PC-3 (cell line): ENCODE data around the gene POLR3B. TPM values are rescaled to one million over a fixed set of nuclear protein-coding genes. Genes with fewer than 3 reads are reported as not detected.

Experiments
- ATAC-seq: fragments of 200-7000 bp; cut with Tn5 transposase; 2 replicates; pipeline ENCODE4 v1.9.1; 2020; ENCODE audit warnings: mild to moderate bottlenecking, moderate library complexity
- BruUV-seq: library from RNA; stranded (reverse); fragments of 400-500 nt; replicated peaks from 2 replicates; lab custom pipeline; 2021; lab: Mats Ljungman, UMichigan
- CTCF ChIA-PET: fragments of 300-600 bp; sonication (Branson Sonifier 250); formaldehyde crosslinking; loops from one replicate; lab custom pipeline; 2022; ENCODE audit warnings: antibody characterized with exemption; lab: Charles Lee
- POLR2A ChIA-PET: fragments of 300-600 bp; sonication (Branson Sonifier 250); formaldehyde crosslinking; loops from one replicate; lab custom pipeline; 2022; ENCODE audit warnings: antibody characterized with exemption; ENCODE audit not compliant: unreplicated experiment; lab: Charles Lee
- DNase-seq: peaks from one replicate; pipeline ENCODE4 v3.0.0-alpha.2; 2015
- H2AFZ ChIP-seq: fragments of 300-600 bp; sonication (generic); 2 replicates; pipeline ENCODE4 v1.6.0; 2016; ENCODE audit warnings: antibody characterized with exemption, low read length
- H3F3A ChIP-seq: fragments of 300-600 bp; sonication (generic); one replicate; pipeline ENCODE4 v1.6.0; 2017; ENCODE audit warnings: antibody characterized with exemption, low read length, control low read depth, mild to moderate bottlenecking; ENCODE audit not compliant: unreplicated experiment
- H3K27ac ChIP-seq: fragments of 300-600 bp; sonication (generic); 2 replicates; pipeline ENCODE4 v1.5.1; 2016; ENCODE audit warnings: mild to moderate bottlenecking, low read length
- H3K27me3 ChIP-seq: fragments of 300-600 bp; sonication (generic); 2 replicates; pipeline ENCODE4 v1.6.1; 2016; ENCODE audit warnings: low read length, mixed read lengths
- H3K36me3 ChIP-seq: fragments of 300-600 bp; sonication (generic); 2 replicates; pipeline ENCODE4 v1.6.1; 2016; ENCODE audit warnings: low read depth, mixed run types, low read length, mixed read lengths
- H3K4me1 ChIP-seq: fragments of 300-600 bp; sonication (generic); 2 replicates; pipeline ENCODE4 v1.5.1; 2016; ENCODE audit warnings: low read length; ENCODE audit not compliant: insufficient read depth
- H3K4me2 ChIP-seq: fragments of 300-600 bp; sonication (generic); 2 replicates; pipeline ENCODE4 v1.6.0; 2016; ENCODE audit warnings: low read length
- H3K4me3 ChIP-seq: fragments of 300-600 bp; sonication (generic); 2 replicates; pipeline ENCODE4 v1.5.1; 2016; ENCODE audit warnings: mild to moderate bottlenecking, low read length, mixed read lengths
- H3K79me2 ChIP-seq: fragments of 300-600 bp; sonication (generic); 2 replicates; pipeline ENCODE4 v1.6.1; 2017; ENCODE audit warnings: low read length, mixed read lengths
- H3K9ac ChIP-seq: fragments of 300-600 bp; sonication (generic); 2 replicates; pipeline ENCODE4 v1.6.0; 2016; ENCODE audit warnings: mild to moderate bottlenecking, low read length
- H3K9me2 ChIP-seq: fragments of 300-600 bp; sonication (generic); replicated peaks from 2 replicates; pipeline ENCODE4 v1.6.1; 2016; ENCODE audit warnings: mixed run types, low read length, mixed read lengths
- H3K9me3 ChIP-seq: fragments of 300-600 bp; sonication (generic); 2 replicates; pipeline ENCODE4 v1.6.1; 2016; ENCODE audit warnings: low read length, mixed read lengths
- H4K20me1 ChIP-seq: fragments of 300-600 bp; sonication (generic); 2 replicates; pipeline ENCODE4 v1.6.1; 2016; ENCODE audit warnings: low read length, mixed read lengths
- EZH2 ChIP-seq: fragments of 300-600 bp; sonication (generic); IDR thresholded peaks from one replicate; pipeline ENCODE4 v1.6.1; 2017; ENCODE audit warnings: antibody characterized with exemption, mild to moderate bottlenecking, low read length; ENCODE audit not compliant: unreplicated experiment
- EZH2phosphoT487 ChIP-seq: fragments of 300-600 bp; sonication (generic); IDR thresholded peaks from 2 replicates; pipeline ENCODE4 v1.6.1; 2018; ENCODE audit warnings: mild to moderate bottlenecking, antibody characterized with exemption, low read length, borderline replicate concordance
- intact Hi-C: fragments of 100-400 bp; cut with micrococcal nuclease; formaldehyde crosslinking; loops from 2 replicates; pipeline ENCODE4 v1.9.0; 2023
- total RNA-seq: library from RNA; depleted of rRNA; stranded (reverse); fragments of >200 nt; gene quantifications from 2 replicates; pipeline ENCODE4 v1.2.3, GENCODE V29; 2014
- TF ChIP-seq, protein P1 (sequence below): fragments of 300-600 bp; sonication (generic); conservative IDR thresholded peaks from 2 replicates; pipeline ENCODE4 v1.5.1; 2017; ENCODE audit warnings: antibody characterized with exemption, low read depth, mild to moderate bottlenecking, low read length

The POLR3B gene
- total RNA-seq, 1 experiment from 2014 or later = 23.4 TPM

DNA sequence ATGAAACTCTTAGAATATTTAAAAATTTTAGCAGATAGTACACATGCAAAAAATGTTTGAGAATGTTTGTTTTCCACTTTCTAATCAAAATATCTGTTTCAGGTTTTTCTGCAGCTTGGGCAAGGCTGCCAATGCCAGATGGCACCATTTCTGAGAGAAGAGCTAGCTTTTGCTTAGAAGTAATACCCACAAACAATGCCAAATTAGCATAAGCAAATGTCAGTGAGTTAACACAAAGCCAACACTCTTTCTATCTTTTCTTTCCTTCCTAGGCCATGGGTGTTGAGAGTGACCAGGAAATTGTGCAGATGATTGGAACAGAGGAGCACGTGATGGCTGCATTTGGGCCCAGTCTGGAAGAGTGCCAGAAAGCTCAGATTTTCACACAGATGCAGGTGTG, 35.2 kb downstream of the POLR3B start:
- POLR2A ChIA-PET = no interaction called here
- intact Hi-C loops = no loop called here

DNA sequence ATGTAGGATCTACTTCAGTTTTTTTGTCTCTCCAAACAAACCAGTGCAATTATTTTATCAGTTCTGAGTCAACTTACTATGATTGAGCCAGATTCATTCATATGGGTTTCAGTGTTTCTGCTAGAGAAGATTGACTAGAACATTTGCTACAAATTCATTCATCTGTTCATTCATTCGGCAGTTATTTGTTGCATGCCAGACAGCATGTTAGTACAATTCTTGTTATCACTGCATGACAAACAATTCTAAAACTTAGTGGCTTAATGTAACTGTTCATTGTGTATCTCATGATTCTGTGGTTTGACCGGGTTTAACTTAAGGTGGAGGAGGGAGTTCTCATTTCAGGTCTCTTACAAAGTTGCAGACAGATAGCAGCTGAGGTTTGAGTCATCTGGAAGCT, 52.3 kb downstream of the POLR3B start:
- H4K20me1 ChIP-seq = no peaks in the 10 kb centered on the region
- TF ChIP-seq EZH2 = no peak
- no peak for TF ChIP-seq EZH2phosphoT487
- TF ChIP-seq, protein P1, sequence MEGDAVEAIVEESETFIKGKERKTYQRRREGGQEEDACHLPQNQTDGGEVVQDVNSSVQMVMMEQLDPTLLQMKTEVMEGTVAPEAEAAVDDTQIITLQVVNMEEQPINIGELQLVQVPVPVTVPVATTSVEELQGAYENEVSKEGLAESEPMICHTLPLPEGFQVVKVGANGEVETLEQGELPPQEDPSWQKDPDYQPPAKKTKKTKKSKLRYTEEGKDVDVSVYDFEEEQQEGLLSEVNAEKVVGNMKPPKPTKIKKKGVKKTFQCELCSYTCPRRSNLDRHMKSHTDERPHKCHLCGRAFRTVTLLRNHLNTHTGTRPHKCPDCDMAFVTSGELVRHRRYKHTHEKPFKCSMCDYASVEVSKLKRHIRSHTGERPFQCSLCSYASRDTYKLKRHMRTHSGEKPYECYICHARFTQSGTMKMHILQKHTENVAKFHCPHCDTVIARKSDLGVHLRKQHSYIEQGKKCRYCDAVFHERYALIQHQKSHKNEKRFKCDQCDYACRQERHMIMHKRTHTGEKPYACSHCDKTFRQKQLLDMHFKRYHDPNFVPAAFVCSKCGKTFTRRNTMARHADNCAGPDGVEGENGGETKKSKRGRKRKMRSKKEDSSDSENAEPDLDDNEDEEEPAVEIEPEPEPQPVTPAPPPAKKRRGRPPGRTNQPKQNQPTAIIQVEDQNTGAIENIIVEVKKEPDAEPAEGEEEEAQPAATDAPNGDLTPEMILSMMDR = no peak
- H3K27me3 ChIP-seq = no peaks in the 10 kb centered on the region
- H3K9me2 ChIP-seq = no peaks in the 10 kb centered on the region
- POLR2A ChIA-PET = no interaction called here
- H3K9me3 ChIP-seq = no peaks in the 10 kb centered on the region
- no peak overlapping the region for H3K4me2 ChIP-seq
- no peak overlapping the region for H3K27ac ChIP-seq
- no peak overlapping the region for H2AFZ ChIP-seq
- H3K9ac ChIP-seq = no peak overlapping the region
- H3F3A ChIP-seq = no peaks in the 10 kb centered on the region
- H3K79me2 ChIP-seq = no peaks in the 10 kb centered on the region
- ATAC-seq (no peak), DNase-seq (no peak)
- BruUV-seq = no TSS peak
- intact Hi-C loops = no loop called here
- H3K36me3 ChIP-seq = peaks cover 39% of the 10 kb centered on the region
- CTCF ChIA-PET = no interaction called here
- no peaks in the 10 kb centered on the region for H3K4me1 ChIP-seq
- H3K4me3 ChIP-seq = no peak overlapping the region

More for the DNA sequence above, 35.2 kb downstream of the POLR3B start:
- Histone ChIP-seq H3K9ac (no peak overlapping the region), H4K20me1 (no peaks in the 10 kb centered on the region), H3F3A (no peaks in the 10 kb centered on the region), H3K4me3 (no peak overlapping the region), H3K4me1 (no peaks in the 10 kb centered on the region), H2AFZ (no peak overlapping the region), H3K36me3 (peaks cover 55% of the 10 kb centered on the region), H3K9me3 (no peaks in the 10 kb centered on the region), H3K4me2 (no peak overlapping the region), H3K79me2 (no peaks in the 10 kb centered on the region), H3K9me2 (no peaks in the 10 kb centered on the region), H3K27me3 (no peaks in the 10 kb centered on the region), H3K27ac (no peak overlapping the region)
- TF ChIP-seq, protein P1 = no peak
- TF ChIP-seq EZH2 = no peak
- TF ChIP-seq EZH2phosphoT487 = no peak
- CTCF ChIA-PET = no interaction called here
- no TSS peak for BruUV-seq
- DNase-seq (no peak), ATAC-seq (no peak)

GRCh38 chr12:106412563-106412962, 55.0 kb downstream of the POLR3B start:
- no peaks in the 10 kb centered on the region for H3K27me3 ChIP-seq
- no peaks in the 10 kb centered on the region for H4K20me1 ChIP-seq
- peaks cover 39% of the 10 kb centered on the region for H3K36me3 ChIP-seq
- no peaks in the 10 kb centered on the region for H3K79me2 ChIP-seq
- no peaks in the 10 kb centered on the region for H3F3A ChIP-seq
- ChIA-PET CTCF (no interaction called here), POLR2A (no interaction called here)
- no peak overlapping the region for H3K9ac ChIP-seq
- H3K9me3 ChIP-seq = no peaks in the 10 kb centered on the region
- H3K27ac ChIP-seq = no peak overlapping the region
- ATAC-seq (no peak), DNase-seq (no peak)
- no peak overlapping the region for H3K4me3 ChIP-seq
- TF ChIP-seq EZH2 = no peak
- TF ChIP-seq, protein P1 = no peak
- TF ChIP-seq EZH2phosphoT487 = no peak
- intact Hi-C loops = no loop called here
- H3K9me2 ChIP-seq = no peaks in the 10 kb centered on the region
- H2AFZ ChIP-seq = no peak overlapping the region
- H3K4me1 ChIP-seq = peaks cover 4% of the 10 kb centered on the region
- H3K4me2 ChIP-seq = no peak overlapping the region
- BruUV-seq = no TSS peak
